GM23338 (cell line): ENCODE data around the gene TTC39B. TPM values are rescaled to one million over a fixed set of nuclear protein-coding genes. Genes with fewer than 3 reads are reported as not detected.

ENCODE experiments used
- ATAC-seq: fragments of 200-7000 bp; cut with Tn5 transposase; 3 replicates; pipeline ENCODE4 v1.9.1; 2020
- DNase-seq: peaks from one replicate; pipeline ENCODE4 v3.0.0-alpha.2; 2015; ENCODE audit warnings: low spot score
- H2AFZ ChIP-seq: fragments of 200-600 bp; sonication (generic); 2 replicates; pipeline ENCODE4 v1.8.0; 2016; ENCODE audit warnings: antibody characterized with exemption, mild to moderate bottlenecking, moderate library complexity
- H3F3A ChIP-seq: fragments of 200-600 bp; sonication (generic); replicated peaks from 2 replicates; pipeline ENCODE4 v1.8.0; 2017; ENCODE audit warnings: antibody characterized with exemption, mixed run types, low read depth
- H3K27ac ChIP-seq: fragments of 200-600 bp; sonication (generic); 2 replicates; pipeline ENCODE4 v1.6.1; 2016; ENCODE audit warnings: low read depth
- H3K27me3 ChIP-seq: fragments of 200-600 bp; sonication (generic); 2 replicates; pipeline ENCODE4 v1.8.0; 2016; ENCODE audit warnings: mild to moderate bottlenecking, mixed run types, moderate library complexity; ENCODE audit not compliant: insufficient read depth
- H3K36me3 ChIP-seq: fragments of 200-600 bp; sonication (generic); 2 replicates; pipeline ENCODE4 v1.8.0; 2016; ENCODE audit warnings: mild to moderate bottlenecking; ENCODE audit not compliant: insufficient read depth
- H3K4me1 ChIP-seq: fragments of 200-600 bp; sonication (generic); 2 replicates; pipeline ENCODE4 v1.8.0; 2016; ENCODE audit warnings: mild to moderate bottlenecking, moderate library complexity; ENCODE audit not compliant: insufficient read depth
- H3K4me2 ChIP-seq: fragments of 200-600 bp; sonication (generic); 2 replicates; pipeline ENCODE4 v1.7.1; 2017; ENCODE audit warnings: mixed run types
- H3K4me3 ChIP-seq: fragments of 200-600 bp; sonication (generic); 2 replicates; pipeline ENCODE4 v1.6.1; 2016; ENCODE audit warnings: mixed run types
- H3K79me2 ChIP-seq: fragments of 200-600 bp; sonication (generic); replicated peaks from 2 replicates; pipeline ENCODE4 v1.8.0; 2017; ENCODE audit warnings: mild to moderate bottlenecking; ENCODE audit not compliant: insufficient read depth
- H3K9me2 ChIP-seq: fragments of 200-600 bp; sonication (generic); 2 replicates; pipeline ENCODE4 v1.8.0; 2017; ENCODE audit not compliant: insufficient read depth
- H4K20me1 ChIP-seq: fragments of 200-600 bp; sonication (generic); replicated peaks from 2 replicates; pipeline ENCODE4 v1.8.0; 2017; ENCODE audit warnings: mild to moderate bottlenecking; ENCODE audit not compliant: insufficient read depth
- H3K27ac Mint-ChIP-seq: 2 replicates; pipeline ENCODE4 v1.8.0; 2020; ENCODE audit warnings: inconsistent platforms, mild to moderate bottlenecking, moderate library complexity, mixed read lengths
- H3K27me3 Mint-ChIP-seq: 3 replicates; pipeline ENCODE4 v1.8.0; 2022; ENCODE audit warnings: low read depth, mild to moderate bottlenecking, moderate library complexity, mixed read lengths, inconsistent platforms; ENCODE audit not compliant: insufficient read depth, poor library complexity
- H3K36me3 Mint-ChIP-seq: 3 replicates; pipeline ENCODE4 v1.8.0; 2021; ENCODE audit warnings: low read depth, mild to moderate bottlenecking, inconsistent platforms, moderate library complexity, mixed read lengths
- H3K4me1 Mint-ChIP-seq: 3 replicates; pipeline ENCODE4 v1.8.0; 2020; ENCODE audit warnings: mild to moderate bottlenecking, inconsistent platforms, mixed read lengths
- H3K4me3 Mint-ChIP-seq: 3 replicates; pipeline ENCODE4 v1.8.0; 2021; ENCODE audit warnings: moderate library complexity, mild to moderate bottlenecking, inconsistent platforms, mixed read lengths
- H3K9me3 Mint-ChIP-seq: 3 replicates; pipeline ENCODE4 v1.8.0; 2020; ENCODE audit warnings: moderate library complexity, mild to moderate bottlenecking, inconsistent platforms, mixed read lengths
- CREB1 ChIP-seq: fragments of 250-450 bp; sonication (Bioruptor Pico); IDR thresholded peaks from 2 replicates; pipeline ENCODE4 v1.5.0; 2020; ENCODE audit warnings: low read depth, mild to moderate bottlenecking, moderate library complexity
- EZH2 ChIP-seq: fragments of 200-600 bp; sonication (generic); IDR thresholded peaks from one replicate; pipeline ENCODE4 v1.8.0; 2017; ENCODE audit warnings: antibody characterized with exemption, mild to moderate bottlenecking, low read depth; ENCODE audit not compliant: unreplicated experiment
- EZH2phosphoT487 ChIP-seq: fragments of 200-600 bp; sonication (generic); IDR thresholded peaks from one replicate; pipeline ENCODE4 v1.8.1; 2018; ENCODE audit warnings: antibody characterized with exemption; ENCODE audit not compliant: unreplicated experiment
- JUNB ChIP-seq: IDR thresholded peaks from one replicate; pipeline ENCODE4 v1.6.1; 2016; ENCODE audit warnings: antibody characterized with exemption; ENCODE audit not compliant: unreplicated experiment
- NANOG ChIP-seq: IDR thresholded peaks from 2 replicates; pipeline ENCODE4 v1.6.1; 2016; ENCODE audit warnings: antibody characterized with exemption, borderline replicate concordance
- POLR2AphosphoS5 ChIP-seq: IDR thresholded peaks from 2 replicates; pipeline ENCODE4 v1.6.1; 2016; ENCODE audit warnings: antibody characterized with exemption, low read depth
- STAT1 ChIP-seq: IDR thresholded peaks from one replicate; pipeline ENCODE4 v1.6.1; 2016; ENCODE audit warnings: antibody characterized with exemption; ENCODE audit not compliant: unreplicated experiment
- ZNF114 ChIP-seq: fragments of 250-450 bp; sonication (Bioruptor Pico); IDR thresholded peaks from 2 replicates; pipeline ENCODE4 v1.5.0; 2020; ENCODE audit warnings: mild to moderate bottlenecking, moderate library complexity
- ZNF331 ChIP-seq: fragments of 250-450 bp; sonication (Bioruptor Pico); IDR thresholded peaks from 2 replicates; pipeline ENCODE4 v1.5.0; 2020; ENCODE audit warnings: low read depth, mild to moderate bottlenecking, moderate library complexity
- polyA plus RNA-seq: library from polyadenylated mRNA; unstranded; fragments of >200 nt; fragmentation: Nextera tagmentation; extraction: Ambion mirVana; gene quantifications from 2 replicates; pipeline ENCODE4 v1.2.1, GENCODE V29; 2016
- total RNA-seq: library from RNA; depleted of rRNA; stranded (reverse); fragments of >200 nt; shearing (Covaris generic); gene quantifications from 2 replicates; pipeline ENCODE4 v1.2.3, GENCODE V29; 2014
- TF ChIP-seq, protein P1 (sequence below), 2 experiments: fragments of 200-600 bp in 1 of 2; sonication (generic) in 1 of 2; conservative IDR thresholded peaks; 2 replicates each; pipeline versions ENCODE4 v1.5.1 to v1.6.1; 2016 to 2017; ENCODE audit warnings: antibody characterized with exemption in 2 of 2, low read depth in 2 of 2, mild to moderate bottlenecking in 2 of 2, moderate library complexity in 1 of 2
- TF ChIP-seq, protein P2 (sequence below): IDR thresholded peaks from 2 replicates; pipeline ENCODE4 v1.6.1; 2016; ENCODE audit warnings: antibody characterized with exemption
- TF ChIP-seq, protein P3 (sequence below): IDR thresholded peaks from one replicate; pipeline ENCODE4 v1.6.1; 2018; ENCODE audit warnings: antibody characterized with exemption; ENCODE audit not compliant: unreplicated experiment

The TTC39B gene
- total and polyA plus RNA-seq, 2 experiments from 2014 or later, result 2.8 to 11.1 TPM

DNA sequence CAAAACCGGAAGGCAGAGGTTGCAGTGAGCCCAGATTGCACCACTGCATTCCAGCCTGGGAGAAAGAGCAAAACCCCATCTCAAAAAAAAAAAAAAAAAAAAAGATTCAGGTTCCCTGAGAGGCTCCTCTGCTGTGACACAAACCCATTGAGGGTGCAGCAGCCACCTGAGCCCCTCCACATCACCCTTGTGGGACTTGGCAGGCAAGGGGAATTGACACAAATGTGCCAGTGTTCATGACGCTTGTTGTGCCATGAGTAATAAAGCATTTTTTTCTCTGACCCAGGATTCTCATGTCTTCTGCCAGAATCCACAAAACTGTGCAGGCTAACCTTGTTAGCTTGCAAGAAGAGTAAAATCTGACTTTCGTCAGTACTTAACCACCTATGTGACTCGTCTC lies 149.6 kb downstream of the TTC39B start:
- Histone ChIP-seq H3K27ac (no peak overlapping the region), H3K4me2 (no peak overlapping the region), H3K36me3 (no peaks in the 10 kb centered on the region), H3K9me2 (peaks cover 9% of the 10 kb centered on the region; the same call in 1 of the 2 replicates), H4K20me1 (no peaks in the 10 kb centered on the region), H3K27me3 (no peaks in the 10 kb centered on the region), H3K79me2 (no peaks in the 10 kb centered on the region), H2AFZ (no peak overlapping the region), H3F3A (no peaks in the 10 kb centered on the region), H3K4me3 (no peak overlapping the region), H3K4me1 (peaks cover 7% of the 10 kb centered on the region)
- Mint-ChIP-seq H3K27me3 (peaks cover 3% of the 10 kb centered on the region), H3K4me3 (no peak overlapping the region), H3K27ac (no peak overlapping the region), H3K9me3 (peaks cover 4% of the 10 kb centered on the region; the same call in 1 of the 3 replicates), H3K36me3 (no peaks in the 10 kb centered on the region; the same call in 2 of the 3 replicates), H3K4me1 (peaks cover 10% of the 10 kb centered on the region)
- TF ChIP-seq EZH2phosphoT487 (no peak), EZH2 (no peak)
- TF ChIP-seq, protein P1, sequence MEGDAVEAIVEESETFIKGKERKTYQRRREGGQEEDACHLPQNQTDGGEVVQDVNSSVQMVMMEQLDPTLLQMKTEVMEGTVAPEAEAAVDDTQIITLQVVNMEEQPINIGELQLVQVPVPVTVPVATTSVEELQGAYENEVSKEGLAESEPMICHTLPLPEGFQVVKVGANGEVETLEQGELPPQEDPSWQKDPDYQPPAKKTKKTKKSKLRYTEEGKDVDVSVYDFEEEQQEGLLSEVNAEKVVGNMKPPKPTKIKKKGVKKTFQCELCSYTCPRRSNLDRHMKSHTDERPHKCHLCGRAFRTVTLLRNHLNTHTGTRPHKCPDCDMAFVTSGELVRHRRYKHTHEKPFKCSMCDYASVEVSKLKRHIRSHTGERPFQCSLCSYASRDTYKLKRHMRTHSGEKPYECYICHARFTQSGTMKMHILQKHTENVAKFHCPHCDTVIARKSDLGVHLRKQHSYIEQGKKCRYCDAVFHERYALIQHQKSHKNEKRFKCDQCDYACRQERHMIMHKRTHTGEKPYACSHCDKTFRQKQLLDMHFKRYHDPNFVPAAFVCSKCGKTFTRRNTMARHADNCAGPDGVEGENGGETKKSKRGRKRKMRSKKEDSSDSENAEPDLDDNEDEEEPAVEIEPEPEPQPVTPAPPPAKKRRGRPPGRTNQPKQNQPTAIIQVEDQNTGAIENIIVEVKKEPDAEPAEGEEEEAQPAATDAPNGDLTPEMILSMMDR (conservative IDR thresholded peaks at IDR 0.05; ENCODE audit: low read depth in 2 of 2), result no peak
- TF ChIP-seq, protein P2, sequence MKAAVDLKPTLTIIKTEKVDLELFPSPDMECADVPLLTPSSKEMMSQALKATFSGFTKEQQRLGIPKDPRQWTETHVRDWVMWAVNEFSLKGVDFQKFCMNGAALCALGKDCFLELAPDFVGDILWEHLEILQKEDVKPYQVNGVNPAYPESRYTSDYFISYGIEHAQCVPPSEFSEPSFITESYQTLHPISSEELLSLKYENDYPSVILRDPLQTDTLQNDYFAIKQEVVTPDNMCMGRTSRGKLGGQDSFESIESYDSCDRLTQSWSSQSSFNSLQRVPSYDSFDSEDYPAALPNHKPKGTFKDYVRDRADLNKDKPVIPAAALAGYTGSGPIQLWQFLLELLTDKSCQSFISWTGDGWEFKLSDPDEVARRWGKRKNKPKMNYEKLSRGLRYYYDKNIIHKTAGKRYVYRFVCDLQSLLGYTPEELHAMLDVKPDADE, result no peak
- ATAC-seq (no peak), DNase-seq (no peak)

DNA sequence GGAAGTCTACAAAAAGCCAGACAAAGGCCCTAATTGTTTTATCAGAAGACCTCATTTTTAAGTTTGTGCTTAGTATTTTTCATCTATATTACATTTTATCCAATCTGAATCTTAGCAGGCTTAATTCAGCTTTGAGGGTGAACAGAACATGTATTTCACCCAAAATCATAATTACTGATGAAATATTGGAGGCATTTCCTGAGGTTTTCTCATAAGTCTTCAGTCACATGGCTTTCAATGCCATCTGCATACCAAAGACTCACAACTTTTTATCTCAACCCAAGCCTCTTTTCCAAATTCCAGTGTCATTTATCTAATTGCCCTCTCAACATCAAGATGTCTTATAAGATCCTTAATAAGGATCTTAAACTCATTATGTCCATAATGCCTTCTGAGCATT lies 150.8 kb downstream of the TTC39B start:
- H3K27me3 Mint-ChIP-seq, result peaks cover 3% of the 10 kb centered on the region
- H3K4me3 Mint-ChIP-seq, result no peak overlapping the region
- Histone ChIP-seq H3K36me3 (no peaks in the 10 kb centered on the region), H4K20me1 (no peaks in the 10 kb centered on the region), H3K27me3 (no peaks in the 10 kb centered on the region), H2AFZ (peak overlapping the region; percentile 81), H3K27ac (no peak overlapping the region), H3F3A (no peaks in the 10 kb centered on the region), H3K9me2 (peaks cover 9% of the 10 kb centered on the region; the same call in 1 of the 2 replicates), H3K4me2 (no peak overlapping the region), H3K4me3 (no peak overlapping the region), H3K79me2 (no peaks in the 10 kb centered on the region), H3K4me1 (peaks cover 5% of the 10 kb centered on the region)
- DNase-seq, result no peak
- peaks cover 10% of the 10 kb centered on the region for H3K4me1 Mint-ChIP-seq
- H3K27ac Mint-ChIP-seq, result no peak overlapping the region; the same call in 1 of the 2 replicates
- no peaks in the 10 kb centered on the region; the same call in 2 of the 3 replicates for H3K36me3 Mint-ChIP-seq
- ATAC-seq, result no peak
- peaks cover 4% of the 10 kb centered on the region; the same call in 1 of the 3 replicates for H3K9me3 Mint-ChIP-seq
- TF ChIP-seq STAT1, result no peak
- no peak for TF ChIP-seq JUNB
- TF ChIP-seq, protein P3, sequence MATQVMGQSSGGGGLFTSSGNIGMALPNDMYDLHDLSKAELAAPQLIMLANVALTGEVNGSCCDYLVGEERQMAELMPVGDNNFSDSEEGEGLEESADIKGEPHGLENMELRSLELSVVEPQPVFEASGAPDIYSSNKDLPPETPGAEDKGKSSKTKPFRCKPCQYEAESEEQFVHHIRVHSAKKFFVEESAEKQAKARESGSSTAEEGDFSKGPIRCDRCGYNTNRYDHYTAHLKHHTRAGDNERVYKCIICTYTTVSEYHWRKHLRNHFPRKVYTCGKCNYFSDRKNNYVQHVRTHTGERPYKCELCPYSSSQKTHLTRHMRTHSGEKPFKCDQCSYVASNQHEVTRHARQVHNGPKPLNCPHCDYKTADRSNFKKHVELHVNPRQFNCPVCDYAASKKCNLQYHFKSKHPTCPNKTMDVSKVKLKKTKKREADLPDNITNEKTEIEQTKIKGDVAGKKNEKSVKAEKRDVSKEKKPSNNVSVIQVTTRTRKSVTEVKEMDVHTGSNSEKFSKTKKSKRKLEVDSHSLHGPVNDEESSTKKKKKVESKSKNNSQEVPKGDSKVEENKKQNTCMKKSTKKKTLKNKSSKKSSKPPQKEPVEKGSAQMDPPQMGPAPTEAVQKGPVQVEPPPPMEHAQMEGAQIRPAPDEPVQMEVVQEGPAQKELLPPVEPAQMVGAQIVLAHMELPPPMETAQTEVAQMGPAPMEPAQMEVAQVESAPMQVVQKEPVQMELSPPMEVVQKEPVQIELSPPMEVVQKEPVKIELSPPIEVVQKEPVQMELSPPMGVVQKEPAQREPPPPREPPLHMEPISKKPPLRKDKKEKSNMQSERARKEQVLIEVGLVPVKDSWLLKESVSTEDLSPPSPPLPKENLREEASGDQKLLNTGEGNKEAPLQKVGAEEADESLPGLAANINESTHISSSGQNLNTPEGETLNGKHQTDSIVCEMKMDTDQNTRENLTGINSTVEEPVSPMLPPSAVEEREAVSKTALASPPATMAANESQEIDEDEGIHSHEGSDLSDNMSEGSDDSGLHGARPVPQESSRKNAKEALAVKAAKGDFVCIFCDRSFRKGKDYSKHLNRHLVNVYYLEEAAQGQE, result no peak
- TF ChIP-seq ZNF114, result no peak
- no peak for TF ChIP-seq EZH2
- TF ChIP-seq, protein P1 (conservative IDR thresholded peaks at IDR 0.05; ENCODE audit: low read depth in 2 of 2), result no peak
- no peak for TF ChIP-seq POLR2AphosphoS5
- no peak for TF ChIP-seq NANOG
- TF ChIP-seq CREB1 (CRISPR knock-in tag), result no peak
- TF ChIP-seq ZNF331 (CRISPR knock-in tag), result no peak
